ENCODE measurements around the gene COL15A1.

The COL15A1 gene

GRCh38 chr9:99040911-99041582 lies 97.3 kb downstream of the COL15A1 start:
- no peak for DNase-seq

GRCh38 chr9:99041618-99042017 lies 97.9 kb downstream of the COL15A1 start:
- no peak for DNase-seq

GRCh38 chr9:99042620-99043019 lies 98.9 kb downstream of the COL15A1 start:
- DNase-seq = no peak

GRCh38 chr9:99044827-99045226 lies 101.1 kb downstream of the COL15A1 start:
- DNase-seq = no peak

GRCh38 chr9:99046068-99046467 lies 102.4 kb downstream of the COL15A1 start:
- no peak for DNase-seq

GRCh38 chr9:99046542-99047071 lies 102.9 kb downstream of the COL15A1 start:
- DNase-seq = no peak

GRCh38 chr9:99049228-99049627 lies 105.5 kb downstream of the COL15A1 start:
- no peak for DNase-seq

- DNase-seq = no peak
Observed at GRCh38 chr9:99049641-99050040, 105.9 kb downstream of the COL15A1 start.

- DNase-seq = no peak
Observed at GRCh38 chr9:99050292-99050911, 106.7 kb downstream of the COL15A1 start.

GRCh38 chr9:99050924-99051323 lies 107.2 kb downstream of the COL15A1 start:
- no peak for DNase-seq

- no peak for DNase-seq
Observed at GRCh38 chr9:99051406-99051805, 107.7 kb downstream of the COL15A1 start.

GRCh38 chr9:99051851-99052250 lies 108.1 kb downstream of the COL15A1 start:
- no peak for DNase-seq

- DNase-seq = no peak
Observed at GRCh38 chr9:99052815-99053715, 109.4 kb downstream of the COL15A1 start.

- DNase-seq = no peak
Observed at GRCh38 chr9:99054581-99054980, 110.9 kb downstream of the COL15A1 start.

- no peak for DNase-seq
Observed at GRCh38 chr9:99055384-99055783, 111.7 kb downstream of the COL15A1 start.

- DNase-seq = no peak
Observed at GRCh38 chr9:99056186-99056585, 112.5 kb downstream of the COL15A1 start.

- no peak for DNase-seq
Observed at GRCh38 chr9:99056886-99057664, 113.4 kb downstream of the COL15A1 start.

- DNase-seq = no peak
Observed at GRCh38 chr9:99057665-99058625, 114.2 kb downstream of the COL15A1 start.

- no peak for DNase-seq
Observed at GRCh38 chr9:99058964-99059921, 115.5 kb downstream of the COL15A1 start.

GRCh38 chr9:99060621-99061020 lies 116.9 kb downstream of the COL15A1 start:
- no peak for DNase-seq

Data from NCI-H2081 (cell line).